K562 (cell line): ENCODE measurements around the gene LRRTM4. TPM values are rescaled to one million over a fixed set of nuclear protein-coding genes. Genes with fewer than 3 reads are reported as not detected.
"Not testable (repeated sequence)": the region's sequence is repeated elsewhere in the genome, so short reads cannot be mapped to it uniquely, and the experiment has no call there.

Source experiments
- ATAC-seq: fragments of 200-7000 bp; cut with Tn5 transposase; 3 replicates; pipeline ENCODE4 v1.9.1; 2020; ENCODE audit warnings: moderate library complexity
- BruUV-seq: library from RNA; stranded (reverse); fragments of 400-500 nt; replicated peaks from 2 replicates; lab custom pipeline; 2021; lab: Mats Ljungman, UMichigan
- CTCF ChIA-PET: fragments of 300-600 bp; formaldehyde crosslinking; extraction: SDS; loops from one replicate; lab custom pipeline; 2021; ENCODE audit warnings: low intra/inter-chr PET ratio; lab: Yijun Ruan, JAX
- POLR2A ChIA-PET: fragments of 300-600, 350-650 bp; sonication (Branson Sonifier 250); formaldehyde crosslinking; extraction: SDS; loops from one replicate; lab custom pipeline; 2021; ENCODE audit warnings: antibody characterized with exemption, inconsistent platforms; lab: Yijun Ruan, JAX
- DNase-seq, 4 experiments: peaks; one replicate each; pipeline versions ENCODE4 v3.0.0 to v3.0.0-alpha.2; 2011 to 2018; ENCODE audit warnings: low spot score in 3 of 4, mixed read lengths in 3 of 4; ENCODE audit errors: extremely low read depth in 1 of 4
- FAIRE-seq: peaks from 2 replicates; lab custom pipeline; 2011; peaks lifted over from hg19 to GRCh38; lab: Jason Lieb, UNC
- H2AFZ ChIP-seq: 2 replicates; pipeline ENCODE4 v1.6.0; 2011; ENCODE audit warnings: low read depth, low read length, control low read depth, inconsistent platforms
- H3K27ac ChIP-seq: fragments of 200-600 bp; 3 replicates; pipeline ENCODE4 v1.8.0; 2011; ENCODE audit warnings: low read depth, mild to moderate bottlenecking, control low read depth, inconsistent platforms, low read length, moderate library complexity, mixed read lengths; ENCODE audit errors: extremely low read depth
- H3K27me3 ChIP-seq, 2 experiments: fragments of 300-600 bp in 1 of 2; 2 replicates in 1 of 2; 3 replicates in 1 of 2; pipeline versions ENCODE4 v1.6.0 to v1.8.0; 2011; ENCODE audit warnings: inconsistent platforms in 2 of 2, low read length in 2 of 2, mild to moderate bottlenecking in 1 of 2, mixed read lengths in 1 of 2, moderate library complexity in 1 of 2; ENCODE audit not compliant: control insufficient read depth in 2 of 2, insufficient read depth in 2 of 2
- H3K36me3 ChIP-seq: fragments of 300-600 bp; 3 replicates; pipeline ENCODE4 v1.8.0; 2011; ENCODE audit warnings: mild to moderate bottlenecking, low read length, inconsistent platforms; ENCODE audit not compliant: control insufficient read depth, insufficient read depth
- H3K4me1 ChIP-seq, 2 experiments: fragments of 200-600 bp in 1 of 2; replicated peaks in 1 of 2; 2 replicates in 1 of 2; 3 replicates in 1 of 2; pipeline versions ENCODE4 v1.5.1 to v1.8.0; 2011; ENCODE audit warnings: inconsistent platforms in 2 of 2, low read length in 2 of 2, mild to moderate bottlenecking in 1 of 2, mixed read lengths in 1 of 2, moderate library complexity in 1 of 2; ENCODE audit not compliant: control insufficient read depth in 2 of 2, insufficient read depth in 2 of 2
- H3K4me2 ChIP-seq: 2 replicates; pipeline ENCODE4 v1.6.1; 2011; ENCODE audit warnings: low read length, control low read depth, inconsistent platforms, mixed read lengths; ENCODE audit not compliant: insufficient read depth
- H3K4me3 ChIP-seq: fragments of 200-600 bp; sonication (generic), shearing (Covaris generic); 2 replicates; pipeline ENCODE4 v1.5.1; 2016; ENCODE audit warnings: control low read depth, inconsistent platforms
- H3K79me2 ChIP-seq: fragments of 200-600 bp; 3 replicates; pipeline ENCODE4 v1.8.0; 2011; ENCODE audit warnings: low read length, inconsistent platforms; ENCODE audit not compliant: control insufficient read depth, insufficient read depth
- H3K9ac ChIP-seq, 2 experiments: 2 replicates each; pipeline versions ENCODE4 v1.6.0 to v1.6.1; 2011; ENCODE audit warnings: low read depth in 2 of 2, low read length in 2 of 2, control low read depth in 1 of 2, inconsistent platforms in 1 of 2, mild to moderate bottlenecking in 1 of 2, mixed read lengths in 1 of 2; ENCODE audit not compliant: insufficient read depth in 1 of 2
- H3K9me1 ChIP-seq: one replicate; pipeline ENCODE4 v1.6.0; 2011; ENCODE audit warnings: inconsistent platforms, mild to moderate bottlenecking, low read length, moderate library complexity; ENCODE audit not compliant: control insufficient read depth, insufficient read depth
- H3K9me3 ChIP-seq: replicated peaks from 2 replicates; pipeline ENCODE4 v1.5.1; 2011; ENCODE audit warnings: low read depth, low read length, inconsistent platforms; ENCODE audit not compliant: control insufficient read depth, insufficient read depth
- H4K20me1 ChIP-seq: replicated peaks from 2 replicates; pipeline ENCODE4 v1.6.1; 2011; ENCODE audit warnings: low read length, inconsistent platforms, mixed read lengths; ENCODE audit not compliant: control insufficient read depth, insufficient read depth
- CTBP1 ChIP-seq: fragments of 450-650 bp; IDR thresholded peaks from 2 replicates; pipeline ENCODE4 v1.6.1; 2016; ENCODE audit warnings: borderline replicate concordance
- NBN ChIP-seq: fragments of 450-650 bp; IDR thresholded peaks from 2 replicates; pipeline ENCODE4 v1.6.1; 2016; ENCODE audit warnings: low read depth, mild to moderate bottlenecking
- U2AF2 ChIP-seq: fragments of 200-400 bp; formaldehyde crosslinking; optimal IDR thresholded peaks from 2 replicates; pipeline ENCODE3; 2017; ENCODE audit warnings: low read depth, mild to moderate bottlenecking, low read length
- ZNF41 ChIP-seq: fragments of 250-450 bp; sonication (Bioruptor Pico); conservative IDR thresholded peaks from 2 replicates; pipeline ENCODE4 v1.4.0; 2020; ENCODE audit warnings: mild to moderate bottlenecking
- WGBS: fragments of 100-300 bp; shearing (Covaris generic); methylation state at CpG from one replicate; pipeline ENCODE4 v1.1.6; 2016; ENCODE audit warnings: low coverage, mixed read lengths; ENCODE audit not compliant: insufficient coverage; ENCODE audit errors: missing lambda C conversion rate; 5-methylcytosine and 5-hydroxymethylcytosine counted together
- in situ Hi-C: fragments of 300-500 bp; cut with MboI; formaldehyde crosslinking; loops from 4 replicates; pipeline ENCODE4 v1.15.0; 2018; ENCODE audit warnings: inconsistent platforms, mixed read lengths
- intact Hi-C: fragments of 100-400 bp; cut with micrococcal nuclease; formaldehyde crosslinking; loops from 2 replicates; pipeline ENCODE4 v1.14.2; 2022
- polyA plus RNA-seq, 8 experiments: library from polyadenylated mRNA; depleted of rRNA in 4 of 8; stranded (reverse) in 5 of 8; unstranded in 3 of 8; fragments of >200 nt; fragmentation: Nextera tagmentation in 2 of 8; fragmentation: Illumina TruSeq in 1 of 8; extraction: Ambion mirVana in 2 of 8; extraction: Trizol in 1 of 8; gene quantifications; 2 replicates each; pipeline versions ENCODE4 v1.2.1 to v1.2.3, GENCODE V29; 2011 to 2014; ENCODE audit warnings: inconsistent platforms in 1 of 8, missing spikeins in 1 of 8
- total RNA-seq, 7 experiments: library from RNA; depleted of rRNA in 6 of 7; stranded (reverse); fragments of >200 nt in 6 of 7; fragmentation: Illumina TruSeq in 2 of 7; extraction: Trizol in 2 of 7; gene quantifications; 2 replicates each; pipeline versions ENCODE4 v1.2.1 to v1.2.3, GENCODE V29; 2011 to 2021; ENCODE audit warnings: low replicate concordance in 1 of 7

LRRTM4 gene
- total and polyA plus RNA-seq, 9 of the 15 experiments (the other 6 are each of a cell fraction or from before 2014, with no cell fraction given), result 0.04 TPM; not detected in 6

DNA sequence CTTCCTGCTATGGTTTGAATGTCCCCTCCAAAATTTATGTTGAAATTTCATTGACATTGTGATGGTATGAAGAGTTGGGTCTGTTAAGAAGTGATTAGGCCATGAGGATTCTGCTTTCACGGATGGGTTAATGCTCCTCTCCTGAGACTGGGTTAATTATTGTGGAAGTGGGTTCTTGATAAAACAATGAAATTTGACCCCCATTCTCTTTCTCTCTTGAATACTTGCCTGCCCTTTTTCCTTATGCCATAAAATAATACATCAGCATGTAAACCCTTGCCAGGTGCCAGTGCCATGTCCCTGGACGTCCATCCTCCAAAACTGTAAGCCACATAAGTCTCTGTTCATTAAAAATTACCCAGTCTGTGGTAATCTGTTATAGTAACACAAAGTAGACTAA is 352.8 kb downstream of the LRRTM4 start:
- Histone ChIP-seq H3K27me3 (no peaks in the 10 kb centered on the region), H3K4me1 (no peaks in the 10 kb centered on the region), H3K36me3 (no peaks in the 10 kb centered on the region), H3K9ac (no peak overlapping the region), H3K27ac (no peak overlapping the region), H2AFZ (no peak overlapping the region), H3K9me3 (no peaks in the 10 kb centered on the region), H3K9me1 (no peaks in the 10 kb centered on the region), H3K4me2 (no peak overlapping the region), H3K4me3 (no peak overlapping the region), H3K79me2 (no peaks in the 10 kb centered on the region), H4K20me1 (no peaks in the 10 kb centered on the region)
- POLR2A ChIA-PET, result no interaction called here
- ATAC-seq, result no peak
- CTCF ChIA-PET, result no interaction called here
- in situ Hi-C loops, result no loop called here
- intact Hi-C loops, result no loop called here
- TF ChIP-seq CTBP1, result no peak
- TF ChIP-seq ZNF41 (CRISPR knock-in tag), result no peak
- TF ChIP-seq NBN, result no peak
- no peak for TF ChIP-seq U2AF2
- BruUV-seq, result no TSS peak
- 0% methylated on average over 2 of the region's 2 CpGs for WGBS
- no peak for FAIRE-seq
- DNase-seq, result no peak

DNA sequence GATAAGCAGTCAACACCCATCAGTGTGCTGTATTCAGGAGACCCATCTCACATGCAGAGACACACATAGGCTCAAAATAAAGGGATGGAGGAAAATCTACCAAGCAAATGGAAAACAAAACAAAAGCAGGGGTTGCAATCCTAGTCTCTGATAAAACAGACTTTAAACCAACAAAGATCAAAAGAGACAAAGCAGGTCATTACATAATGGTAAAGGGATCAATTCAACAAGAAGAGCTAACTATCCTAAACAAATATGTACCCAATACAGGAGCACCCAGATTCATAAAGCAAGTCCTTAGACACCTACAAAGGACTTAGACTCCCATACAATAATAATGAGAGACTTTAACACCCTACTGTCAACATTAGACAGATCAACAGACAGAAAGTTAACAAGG is 358.2 kb downstream of the LRRTM4 start:
- DNase-seq, H3K9me3 ChIP-seq, FAIRE-seq, H3K9ac ChIP-seq, in situ Hi-C loops, H3K79me2 ChIP-seq, H3K27ac ChIP-seq, H3K27me3 ChIP-seq, H4K20me1 ChIP-seq, BruUV-seq, H3K4me1 ChIP-seq, ATAC-seq, H3K4me2 ChIP-seq, H3K4me3 ChIP-seq, intact Hi-C loops, H3K36me3 ChIP-seq, CTCF ChIA-PET, POLR2A ChIA-PET, H2AFZ ChIP-seq, H3K9me1 ChIP-seq: not testable (repeated sequence)
